Neutrophil (primary cell): ENCODE results near the gene TBC1D22A.
"Not testable (repeated sequence)": the region's sequence is repeated elsewhere in the genome, so short reads cannot be mapped to it uniquely, and the experiment has no call there.

ENCODE experiments used
- H3K27ac ChIP-seq: fragments of 200-600 bp; sonication (generic); 2 replicates; pipeline ENCODE4 v1.5.1; 2016; ENCODE audit warnings: mild to moderate bottlenecking, moderate library complexity
- H3K27me3 ChIP-seq: fragments of 200-600 bp; sonication (generic); 2 replicates; pipeline ENCODE4 v1.6.0; 2016; ENCODE audit warnings: mild to moderate bottlenecking
- H3K36me3 ChIP-seq: fragments of 200-600 bp; sonication (generic); 2 replicates; pipeline ENCODE4 v1.5.1; 2017
- H3K4me1 ChIP-seq, 2 experiments: fragments of 200-600 bp in 1 of 2; sonication (generic) in 1 of 2; 1 replicate in 1 of 2; 2 replicates in 1 of 2; pipeline versions ENCODE4 v1.5.1 to v1.6.1; 2013 to 2016; ENCODE audit warnings: low read depth in 1 of 2, low read length in 1 of 2, mild to moderate bottlenecking in 1 of 2, moderate library complexity in 1 of 2; ENCODE audit not compliant: control insufficient read depth in 1 of 2, insufficient read depth in 1 of 2
- H3K4me3 ChIP-seq, 2 experiments: fragments of 200-600 bp in 1 of 2; sonication (generic) in 1 of 2; 1 replicate in 1 of 2; 2 replicates in 1 of 2; pipeline ENCODE4 v1.5.1; 2013 to 2016; ENCODE audit warnings: low read depth in 1 of 2, low read length in 1 of 2, mild to moderate bottlenecking in 1 of 2, moderate library complexity in 1 of 2
- H3K9me3 ChIP-seq: fragments of 200-600 bp; sonication (generic); 2 replicates; pipeline ENCODE4 v1.5.1; 2016
- CTCF ChIP-seq: fragments of 200-600 bp; sonication (generic); IDR thresholded peaks from 2 replicates; pipeline ENCODE4 v1.5.1; 2016; ENCODE audit warnings: antibody characterized with exemption

Gene TBC1D22A

GRCh38 chr22:46976143-46976542 lies 213.7 kb downstream of the TBC1D22A start:
- H3K27ac ChIP-seq = no peak overlapping the region
- no peaks in the 10 kb centered on the region for H3K9me3 ChIP-seq
- peaks cover 47% of the 10 kb centered on the region for H3K36me3 ChIP-seq
- H3K4me1 ChIP-seq = no peaks in the 10 kb centered on the region
- H3K27me3 ChIP-seq = no peaks in the 10 kb centered on the region
- H3K4me3 ChIP-seq = no peak overlapping the region
- no peak for TF ChIP-seq CTCF

- Histone ChIP-seq H3K27ac (no peak overlapping the region), H3K4me3 (no peak overlapping the region), H3K27me3 (no peaks in the 10 kb centered on the region), H3K36me3 (peaks cover 47% of the 10 kb centered on the region), H3K4me1 (no peaks in the 10 kb centered on the region), H3K9me3 (no peaks in the 10 kb centered on the region)
- no peak for TF ChIP-seq CTCF
Observed at GRCh38 chr22:46976598-46976997, 214.1 kb downstream of the TBC1D22A start.

GRCh38 chr22:46977656-46978343 lies 215.3 kb downstream of the TBC1D22A start:
- H3K9me3 ChIP-seq = no peaks in the 10 kb centered on the region
- H3K36me3 ChIP-seq = peaks cover 43% of the 10 kb centered on the region
- H3K4me3 ChIP-seq = no peak overlapping the region
- H3K4me1 ChIP-seq = no peaks in the 10 kb centered on the region
- TF ChIP-seq CTCF = no peak
- no peak overlapping the region for H3K27ac ChIP-seq
- H3K27me3 ChIP-seq = no peaks in the 10 kb centered on the region

GRCh38 chr22:46978668-46979067 lies 216.2 kb downstream of the TBC1D22A start:
- H3K36me3 ChIP-seq = peaks cover 43% of the 10 kb centered on the region
- not testable (repeated sequence) for H3K9me3 ChIP-seq

GRCh38 chr22:46979506-46979905 lies 217.1 kb downstream of the TBC1D22A start:
- peaks cover 37% of the 10 kb centered on the region for H3K36me3 ChIP-seq
- H3K4me1 ChIP-seq = no peaks in the 10 kb centered on the region
- no peak for TF ChIP-seq CTCF
- H3K27ac ChIP-seq = no peak overlapping the region
- no peaks in the 10 kb centered on the region for H3K27me3 ChIP-seq
- H3K9me3 ChIP-seq = no peaks in the 10 kb centered on the region
- H3K4me3 ChIP-seq = no peak overlapping the region

More at GRCh38 chr22:46978668-46979067, 216.2 kb downstream of the TBC1D22A start:
- not testable (repeated sequence) for H3K4me3 ChIP-seq, H3K4me1 ChIP-seq, H3K27me3 ChIP-seq, H3K27ac ChIP-seq

GRCh38 chr22:46980392-46980791 lies 217.9 kb downstream of the TBC1D22A start:
- no peak for TF ChIP-seq CTCF
- no peaks in the 10 kb centered on the region for H3K27me3 ChIP-seq

More at GRCh38 chr22:46980392-46980791, 217.9 kb downstream of the TBC1D22A start:
- Histone ChIP-seq H3K9me3 (no peaks in the 10 kb centered on the region), H3K4me1 (no peaks in the 10 kb centered on the region), H3K4me3 (no peak overlapping the region), H3K36me3 (peaks cover 28% of the 10 kb centered on the region), H3K27ac (no peak overlapping the region)
